K562 (cell line): ENCODE measurements around the gene FOXF2. TPM values are rescaled to one million over a fixed set of nuclear protein-coding genes. Genes with fewer than 3 reads are reported as not detected.

ENCODE experiments used
- ATAC-seq: fragments of 200-7000 bp; cut with Tn5 transposase; 3 replicates; pipeline ENCODE4 v1.9.1; 2020; ENCODE audit warnings: moderate library complexity
- BruUV-seq: library from RNA; stranded (reverse); fragments of 400-500 nt; replicated peaks from 2 replicates; lab custom pipeline; 2021; lab: Mats Ljungman, UMichigan
- CTCF ChIA-PET: fragments of 300-600 bp; formaldehyde crosslinking; extraction: SDS; loops from one replicate; lab custom pipeline; 2021; ENCODE audit warnings: low intra/inter-chr PET ratio; lab: Yijun Ruan, JAX
- POLR2A ChIA-PET: fragments of 300-600, 350-650 bp; sonication (Branson Sonifier 250); formaldehyde crosslinking; extraction: SDS; loops from one replicate; lab custom pipeline; 2021; ENCODE audit warnings: antibody characterized with exemption, inconsistent platforms; lab: Yijun Ruan, JAX
- DNase-seq, 4 experiments: peaks; one replicate each; pipeline versions ENCODE4 v3.0.0 to v3.0.0-alpha.2; 2011 to 2018; ENCODE audit warnings: low spot score in 3 of 4, mixed read lengths in 3 of 4; ENCODE audit errors: extremely low read depth in 1 of 4
- FAIRE-seq: peaks from 2 replicates; lab custom pipeline; 2011; peaks lifted over from hg19 to GRCh38; lab: Jason Lieb, UNC
- H2AFZ ChIP-seq: 2 replicates; pipeline ENCODE4 v1.6.0; 2011; ENCODE audit warnings: low read depth, low read length, control low read depth, inconsistent platforms
- H3K27ac ChIP-seq: fragments of 200-600 bp; 3 replicates; pipeline ENCODE4 v1.8.0; 2011; ENCODE audit warnings: low read depth, mild to moderate bottlenecking, control low read depth, inconsistent platforms, low read length, moderate library complexity, mixed read lengths; ENCODE audit errors: extremely low read depth
- H3K27me3 ChIP-seq, 2 experiments: fragments of 300-600 bp in 1 of 2; 2 replicates in 1 of 2; 3 replicates in 1 of 2; pipeline versions ENCODE4 v1.6.0 to v1.8.0; 2011; ENCODE audit warnings: inconsistent platforms in 2 of 2, low read length in 2 of 2, mild to moderate bottlenecking in 1 of 2, mixed read lengths in 1 of 2, moderate library complexity in 1 of 2; ENCODE audit not compliant: control insufficient read depth in 2 of 2, insufficient read depth in 2 of 2
- H3K36me3 ChIP-seq: fragments of 300-600 bp; 3 replicates; pipeline ENCODE4 v1.8.0; 2011; ENCODE audit warnings: mild to moderate bottlenecking, low read length, inconsistent platforms; ENCODE audit not compliant: control insufficient read depth, insufficient read depth
- H3K4me1 ChIP-seq, 2 experiments: fragments of 200-600 bp in 1 of 2; replicated peaks in 1 of 2; 2 replicates in 1 of 2; 3 replicates in 1 of 2; pipeline versions ENCODE4 v1.5.1 to v1.8.0; 2011; ENCODE audit warnings: inconsistent platforms in 2 of 2, low read length in 2 of 2, mild to moderate bottlenecking in 1 of 2, mixed read lengths in 1 of 2, moderate library complexity in 1 of 2; ENCODE audit not compliant: control insufficient read depth in 2 of 2, insufficient read depth in 2 of 2
- H3K4me2 ChIP-seq: 2 replicates; pipeline ENCODE4 v1.6.1; 2011; ENCODE audit warnings: low read length, control low read depth, inconsistent platforms, mixed read lengths; ENCODE audit not compliant: insufficient read depth
- H3K4me3 ChIP-seq: fragments of 200-600 bp; sonication (generic), shearing (Covaris generic); 2 replicates; pipeline ENCODE4 v1.5.1; 2016; ENCODE audit warnings: control low read depth, inconsistent platforms
- H3K79me2 ChIP-seq: fragments of 200-600 bp; 3 replicates; pipeline ENCODE4 v1.8.0; 2011; ENCODE audit warnings: low read length, inconsistent platforms; ENCODE audit not compliant: control insufficient read depth, insufficient read depth
- H3K9ac ChIP-seq, 2 experiments: 2 replicates each; pipeline versions ENCODE4 v1.6.0 to v1.6.1; 2011; ENCODE audit warnings: low read depth in 2 of 2, low read length in 2 of 2, control low read depth in 1 of 2, inconsistent platforms in 1 of 2, mild to moderate bottlenecking in 1 of 2, mixed read lengths in 1 of 2; ENCODE audit not compliant: insufficient read depth in 1 of 2
- H3K9me1 ChIP-seq: one replicate; pipeline ENCODE4 v1.6.0; 2011; ENCODE audit warnings: inconsistent platforms, mild to moderate bottlenecking, low read length, moderate library complexity; ENCODE audit not compliant: control insufficient read depth, insufficient read depth
- H3K9me3 ChIP-seq: replicated peaks from 2 replicates; pipeline ENCODE4 v1.5.1; 2011; ENCODE audit warnings: low read depth, low read length, inconsistent platforms; ENCODE audit not compliant: control insufficient read depth, insufficient read depth
- H4K20me1 ChIP-seq: replicated peaks from 2 replicates; pipeline ENCODE4 v1.6.1; 2011; ENCODE audit warnings: low read length, inconsistent platforms, mixed read lengths; ENCODE audit not compliant: control insufficient read depth, insufficient read depth
- BRD4 ChIP-seq: fragments of 200-600 bp; sonication (generic); IDR thresholded peaks from 2 replicates; pipeline ENCODE4 v1.6.1; 2017; ENCODE audit warnings: inconsistent platforms
- EZH2 ChIP-seq: IDR thresholded peaks from 2 replicates; pipeline ENCODE4 v1.6.1; 2012; ENCODE audit warnings: low read depth, mild to moderate bottlenecking, inconsistent platforms, low read length, borderline replicate concordance
- IRF2 ChIP-seq: sonication (generic); formaldehyde crosslinking; IDR thresholded peaks from 2 replicates; pipeline ENCODE4 v1.8.1; 2022; ENCODE audit warnings: mild to moderate bottlenecking, missing genetic modification reagents
- KAT2B ChIP-seq: IDR thresholded peaks from one replicate; pipeline ENCODE4 v1.6.1; 2012; ENCODE audit warnings: low read depth, mild to moderate bottlenecking, control low read depth, inconsistent platforms, low read length, moderate library complexity
- SAP30 ChIP-seq: fragments of 200-600 bp; sonication (generic); IDR thresholded peaks from 2 replicates; pipeline ENCODE4 v1.6.1; 2012; ENCODE audit warnings: borderline replicate concordance, low read depth, mild to moderate bottlenecking, moderate library complexity, low read length, control low read depth, inconsistent platforms; ENCODE audit not compliant: insufficient read depth, poor library complexity, severe bottlenecking
- SMARCA4 ChIP-seq: fragments of 450-650 bp; IDR thresholded peaks from 2 replicates; pipeline ENCODE4 v1.6.1; 2016
- TEAD4 ChIP-seq, 2 experiments: sonication (generic) in 1 of 2; formaldehyde crosslinking in 1 of 2; IDR thresholded peaks; 2 replicates each; pipeline versions ENCODE4 v1.6.1 to v1.8.0; 2012 to 2022; ENCODE audit warnings: borderline replicate concordance in 1 of 2, inconsistent platforms in 1 of 2, low read length in 1 of 2, mild to moderate bottlenecking in 1 of 2, missing genetic modification reagents in 1 of 2
- TRIM24 ChIP-seq, 2 experiments: fragments of 450-650 bp; IDR thresholded peaks; 2 replicates each; pipeline ENCODE4 v1.6.1; 2016
- ZNF384 ChIP-seq: IDR thresholded peaks from 2 replicates; pipeline ENCODE4 v1.6.1; 2012; ENCODE audit warnings: low read depth, low read length, improper control_type of control experiment
- ZNF785 ChIP-seq: fragments of 250-450 bp; sonication (Bioruptor Pico); IDR thresholded peaks from 2 replicates; pipeline ENCODE4 v1.4.0; 2020; ENCODE audit warnings: mild to moderate bottlenecking
- ZNF79 ChIP-seq: fragments of 250-450 bp; sonication (Bioruptor Pico); IDR thresholded peaks from 2 replicates; pipeline ENCODE4 v1.4.0; 2020; ENCODE audit warnings: low read depth, mild to moderate bottlenecking, moderate library complexity
- WGBS: fragments of 100-300 bp; shearing (Covaris generic); methylation state at CpG from one replicate; pipeline ENCODE4 v1.1.6; 2016; ENCODE audit warnings: low coverage, mixed read lengths; ENCODE audit not compliant: insufficient coverage; ENCODE audit errors: missing lambda C conversion rate; 5-methylcytosine and 5-hydroxymethylcytosine counted together
- in situ Hi-C: fragments of 300-500 bp; cut with MboI; formaldehyde crosslinking; loops from 4 replicates; pipeline ENCODE4 v1.15.0; 2018; ENCODE audit warnings: inconsistent platforms, mixed read lengths
- intact Hi-C: fragments of 100-400 bp; cut with micrococcal nuclease; formaldehyde crosslinking; loops from 2 replicates; pipeline ENCODE4 v1.14.2; 2022
- polyA plus RNA-seq, 8 experiments: library from polyadenylated mRNA; depleted of rRNA in 4 of 8; stranded (reverse) in 5 of 8; unstranded in 3 of 8; fragments of >200 nt; fragmentation: Nextera tagmentation in 2 of 8; fragmentation: Illumina TruSeq in 1 of 8; extraction: Ambion mirVana in 2 of 8; extraction: Trizol in 1 of 8; gene quantifications; 2 replicates each; pipeline versions ENCODE4 v1.2.1 to v1.2.3, GENCODE V29; 2011 to 2014; ENCODE audit warnings: inconsistent platforms in 1 of 8, missing spikeins in 1 of 8
- total RNA-seq, 7 experiments: library from RNA; depleted of rRNA in 6 of 7; stranded (reverse); fragments of >200 nt in 6 of 7; fragmentation: Illumina TruSeq in 2 of 7; extraction: Trizol in 2 of 7; gene quantifications; 2 replicates each; pipeline versions ENCODE4 v1.2.1 to v1.2.3, GENCODE V29; 2011 to 2021; ENCODE audit warnings: low replicate concordance in 1 of 7
- TF ChIP-seq, protein P1 (sequence below): fragments of 450-650 bp; formaldehyde crosslinking; IDR thresholded peaks from 2 replicates; pipeline ENCODE4 v1.4.0; 2020; ENCODE audit warnings: mild to moderate bottlenecking, moderate library complexity

The FOXF2 gene
- total and polyA plus RNA-seq, 9 of the 15 experiments (the other 6 are each of a cell fraction or from before 2014, with no cell fraction given) = not detected

DNA sequence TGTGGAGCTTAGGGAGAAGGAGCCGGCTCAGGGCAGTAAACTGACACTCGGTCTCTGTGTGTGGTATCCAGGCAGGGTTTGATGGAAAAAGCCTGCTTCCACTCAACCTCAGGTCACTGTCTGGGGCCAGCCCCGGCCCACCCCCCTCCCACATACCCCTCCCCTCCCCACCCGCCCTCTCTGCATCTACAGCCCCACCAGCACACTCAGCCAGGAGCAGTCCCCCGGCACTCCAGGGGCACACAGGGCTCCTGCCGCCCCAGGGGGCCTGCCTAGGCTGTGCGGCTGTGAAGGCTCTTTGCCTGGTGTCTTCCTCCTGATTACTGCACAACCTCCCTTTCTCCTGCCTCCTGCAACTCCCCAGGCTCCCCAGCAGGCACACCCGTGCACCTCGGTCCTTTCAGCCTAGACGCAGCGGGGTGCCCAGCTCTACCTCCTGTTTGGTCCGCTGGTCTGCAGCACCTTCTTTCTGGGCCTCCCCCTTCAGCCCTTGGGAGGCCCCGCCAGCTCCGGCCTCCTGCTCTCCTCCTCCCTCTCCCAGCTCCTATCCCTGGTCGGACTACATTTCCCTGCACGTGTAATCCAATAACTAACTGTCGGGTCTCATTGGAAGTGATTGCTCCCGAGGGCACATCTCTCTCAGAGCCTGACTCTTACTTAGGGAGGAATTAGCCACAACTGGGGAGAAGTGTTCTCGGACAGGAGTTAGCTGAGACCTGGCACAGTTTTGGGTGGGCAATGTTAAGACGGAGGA is 1.3 kb upstream of the FOXF2 start:
- no peak overlapping the region for H2AFZ ChIP-seq
- TF ChIP-seq EZH2 = peak; percentile 57; the same call in 1 of the 2 replicates
- no peak for TF ChIP-seq IRF2 (CRISPR knock-in tag)
- ChIA-PET POLR2A (interaction anchor here (1.1 kb wide), 1 partner anchor 10 kb away, joined by 3 read pairs; no protein-coding TSS in a partner anchor), CTCF (no interaction called here)
- H3K27ac ChIP-seq = no peak overlapping the region
- DNase-seq = no peak
- in situ Hi-C loops = no loop called here
- no peaks in the 10 kb centered on the region for H3K9me1 ChIP-seq
- FAIRE-seq = no peak
- H3K9me3 ChIP-seq = no peaks in the 10 kb centered on the region
- no peaks in the 10 kb centered on the region for H3K79me2 ChIP-seq
- WGBS = 6% methylated on average over 17 of the region's 20 CpGs
- H4K20me1 ChIP-seq = peaks cover 5% of the 10 kb centered on the region; the same call in 1 of the 2 replicates
- intact Hi-C loops = loop anchor here (10.0 kb wide), 1 partner anchor 663 kb away; no protein-coding TSS in a partner anchor
- ATAC-seq = no peak; the same call in 2 of the 3 replicates
- H3K36me3 ChIP-seq = no peaks in the 10 kb centered on the region
- no peak overlapping the region for H3K4me3 ChIP-seq
- no peak overlapping the region for H3K9ac ChIP-seq
- H3K27me3 ChIP-seq = peaks cover 39 to 78% of the 10 kb centered on the region in 2 experiments
- BruUV-seq = no TSS peak
- no peak overlapping the region for H3K4me2 ChIP-seq
- H3K4me1 ChIP-seq = peaks cover 0 to 20% of the 10 kb centered on the region in 2 experiments; a peak in 2 of 5 replicates

DNA sequence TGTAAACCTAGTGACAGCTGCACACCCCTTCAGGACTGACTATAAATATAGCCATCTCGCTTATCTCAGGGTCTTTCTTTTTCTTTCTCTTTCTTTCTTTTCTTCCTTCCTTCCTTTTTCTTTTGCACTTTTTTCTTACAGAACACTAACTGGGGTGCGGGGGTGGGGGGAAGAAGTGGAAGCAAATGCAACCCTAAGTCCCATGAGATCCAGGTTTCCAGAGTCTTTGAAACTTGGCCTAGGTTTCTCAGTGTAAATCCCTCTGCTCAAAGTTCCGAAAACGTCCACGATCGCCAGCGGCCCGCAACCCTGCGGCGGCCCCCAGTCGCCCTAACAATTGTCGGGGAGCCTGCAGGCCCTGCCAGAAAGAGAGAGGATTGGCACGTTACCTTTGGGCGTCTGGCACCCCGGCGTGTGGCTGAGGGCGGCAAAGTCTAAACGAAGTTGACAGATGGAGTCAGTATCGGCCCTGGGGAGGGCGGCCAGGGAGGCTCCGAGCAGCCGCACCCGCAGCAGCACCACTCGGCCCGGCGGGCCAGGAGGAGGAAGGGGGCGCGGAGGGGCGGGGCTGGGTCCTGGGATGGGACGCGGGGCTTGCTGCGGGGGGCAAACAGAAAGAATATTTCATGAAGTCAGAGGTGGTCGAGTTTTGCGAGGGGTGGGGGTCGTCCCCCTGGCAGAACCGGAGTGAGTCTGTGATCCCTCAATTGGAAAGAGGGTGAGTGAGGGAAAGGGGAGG is 577 bp upstream of the FOXF2 start:
- CTCF ChIA-PET = no interaction called here
- intact Hi-C loops = loop anchor here (10.0 kb wide), 1 partner anchor 664 kb away; no protein-coding TSS in a partner anchor
- H3K27me3 ChIP-seq = peaks cover 47 to 78% of the 10 kb centered on the region in 2 experiments
- TF ChIP-seq BRD4 (no peak), KAT2B (no peak), ZNF785 (no peak), TRIM24 (IDR thresholded peaks at IDR 0.05) (no peak), ZNF384 (no peak), TEAD4 (IDR thresholded peaks at IDR 0.05; ENCODE audit: low read length) (no peak), TEAD4 (CRISPR knock-in tag; IDR thresholded peaks at IDR 0.05; ENCODE audit: borderline replicate concordance) (no peak), SAP30 (no peak), SMARCA4 (no peak), ZNF79 (CRISPR knock-in tag) (no peak)
- TF ChIP-seq, protein P1, sequence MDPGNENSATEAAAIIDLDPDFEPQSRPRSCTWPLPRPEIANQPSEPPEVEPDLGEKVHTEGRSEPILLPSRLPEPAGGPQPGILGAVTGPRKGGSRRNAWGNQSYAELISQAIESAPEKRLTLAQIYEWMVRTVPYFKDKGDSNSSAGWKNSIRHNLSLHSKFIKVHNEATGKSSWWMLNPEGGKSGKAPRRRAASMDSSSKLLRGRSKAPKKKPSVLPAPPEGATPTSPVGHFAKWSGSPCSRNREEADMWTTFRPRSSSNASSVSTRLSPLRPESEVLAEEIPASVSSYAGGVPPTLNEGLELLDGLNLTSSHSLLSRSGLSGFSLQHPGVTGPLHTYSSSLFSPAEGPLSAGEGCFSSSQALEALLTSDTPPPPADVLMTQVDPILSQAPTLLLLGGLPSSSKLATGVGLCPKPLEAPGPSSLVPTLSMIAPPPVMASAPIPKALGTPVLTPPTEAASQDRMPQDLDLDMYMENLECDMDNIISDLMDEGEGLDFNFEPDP (CRISPR knock-in tag) = no peak

More for the DNA sequence above, 577 bp upstream of the FOXF2 start:
- H3K27ac ChIP-seq = no peak overlapping the region
- H3K9ac ChIP-seq = no peak overlapping the region
- H2AFZ ChIP-seq = no peak overlapping the region
- ATAC-seq (no peak), DNase-seq (no peak), FAIRE-seq (no peak)
- H3K4me3 ChIP-seq = no peak overlapping the region
- in situ Hi-C loops = no loop called here
- POLR2A ChIA-PET = no interaction called here
- H4K20me1 ChIP-seq = peaks cover 5% of the 10 kb centered on the region; the same call in 1 of the 2 replicates
- H3K9me1 ChIP-seq = no peaks in the 10 kb centered on the region
- no peaks in the 10 kb centered on the region for H3K9me3 ChIP-seq
- 6% methylated on average over 30 of the region's 36 CpGs for WGBS
- BruUV-seq = no TSS peak
- peaks cover 0 to 23% of the 10 kb centered on the region in 2 experiments; a peak in 2 of 5 replicates for H3K4me1 ChIP-seq
- no peaks in the 10 kb centered on the region for H3K79me2 ChIP-seq
- H3K36me3 ChIP-seq = no peaks in the 10 kb centered on the region
- no peak overlapping the region for H3K4me2 ChIP-seq
